Activated CD4-positive, CD25-positive, alpha-beta regulatory T cell treated with anti-CD3 and anti-CD28 coated beads, Interleukin-2, amount 50 U/mL, for 72 hours (primary cell): Measurements from ENCODE around the gene CIP2A.
"Not testable (repeated sequence)": the region's sequence is repeated elsewhere in the genome, so short reads cannot be mapped to it uniquely, and the experiment has no call there.

Experiments
- DNase-seq: peaks from one replicate; pipeline ENCODE4 v3.0.0; 2021

CIP2A gene

GRCh38 chr3:108589081-108589997 lies at the start of gene CIP2A, which contains the start of gene DZIP3:
Gene CIP2A, minus strand, starts transcription at chr3:108589438. Its CDS starts 63 bp downstream, at chr3:108589375.
Gene DZIP3, plus strand, starts transcription at chr3:108589722. Its CDS starts 15,685 bp downstream, at chr3:108605407.
- peak; percentile 86 for DNase-seq

- DNase-seq = no peak
These were observed 40.7 kb upstream of the CIP2A start for GRCh38 chr3:108629974-108630373.

- no peak for DNase-seq
These were observed 34.3 kb upstream of the CIP2A start for GRCh38 chr3:108623504-108623903.

- no peak for DNase-seq
These were observed 31.0 kb upstream of the CIP2A start for GRCh38 chr3:108620250-108620649.

- DNase-seq = not testable (repeated sequence)
These were observed 26.9 kb upstream of the CIP2A start for GRCh38 chr3:108616090-108616489.

- DNase-seq = no peak
These were observed 21.4 kb upstream of the CIP2A start for GRCh38 chr3:108610651-108611050.

- DNase-seq = no peak
These were observed 19.5 kb upstream of the CIP2A start for GRCh38 chr3:108608750-108609149.

GRCh38 chr3:108605491-108605890 lies 16.3 kb upstream of the CIP2A start:
- no peak for DNase-seq

- DNase-seq = no peak
These were observed 15.8 kb upstream of the CIP2A start for GRCh38 chr3:108605028-108605427.

- no peak for DNase-seq
These were observed 14.5 kb upstream of the CIP2A start for GRCh38 chr3:108603691-108604090.

- DNase-seq = no peak
These were observed 13.7 kb upstream of the CIP2A start for GRCh38 chr3:108602935-108603294.

- no peak for DNase-seq
These were observed 13.2 kb upstream of the CIP2A start for GRCh38 chr3:108602249-108602934.

GRCh38 chr3:108599677-108600409 lies 10.6 kb upstream of the CIP2A start:
- DNase-seq = no peak

GRCh38 chr3:108598375-108598774 lies 9.1 kb upstream of the CIP2A start:
- no peak for DNase-seq

GRCh38 chr3:108595321-108595720 lies 6.1 kb upstream of the CIP2A start:
- DNase-seq = no peak

- DNase-seq = no peak
These were observed 1.2 kb upstream of the CIP2A start for GRCh38 chr3:108590460-108590859.

GRCh38 chr3:108589998-108590323 lies 723 bp upstream of the CIP2A start:
- no peak for DNase-seq

- DNase-seq = no peak
These were observed 637 bp downstream of the CIP2A start for GRCh38 chr3:108588601-108589000.

GRCh38 chr3:108578064-108578463 lies 11.2 kb downstream of the CIP2A start:
- no peak for DNase-seq

- no peak for DNase-seq
These were observed 19.9 kb downstream of the CIP2A start for GRCh38 chr3:108569336-108569735.

- DNase-seq = no peak
These were observed 22.6 kb downstream of the CIP2A start for GRCh38 chr3:108566599-108566998.

GRCh38 chr3:108565506-108565905 lies 23.7 kb downstream of the CIP2A start:
- DNase-seq = no peak

GRCh38 chr3:108564564-108564963 lies 24.7 kb downstream of the CIP2A start:
- no peak for DNase-seq

- DNase-seq = no peak
These were observed 26.7 kb downstream of the CIP2A start for GRCh38 chr3:108562565-108562964.
